BLaER1 treated with 17β-estradiol and CSF1 and Interleukin-3, amounts not matched to agents 10 nM and 100 nM (cell line): ENCODE data around the gene ITGB8.

Source experiments
- H3K27ac ChIP-seq, 11 experiments: shearing (Covaris generic); formaldehyde crosslinking; 2 replicates each; pipeline ENCODE4 v1.8.1; 2022
- H3K27me3 ChIP-seq, 11 experiments: shearing (Covaris generic); formaldehyde crosslinking; 2 replicates each; pipeline ENCODE4 v1.8.1; 2022
- H3K36me3 ChIP-seq, 11 experiments: shearing (Covaris generic); formaldehyde crosslinking; 2 replicates each; pipeline ENCODE4 v1.8.1; 2022
- H3K4me1 ChIP-seq, 10 experiments: shearing (Covaris generic); formaldehyde crosslinking; 2 replicates each; pipeline ENCODE4 v1.8.1; 2022
- H3K4me2 ChIP-seq, 11 experiments: shearing (Covaris generic); formaldehyde crosslinking; 2 replicates each; pipeline ENCODE4 v1.8.1; 2022
- H3K4me3 ChIP-seq, 10 experiments: shearing (Covaris generic); formaldehyde crosslinking; 2 replicates each; pipeline ENCODE4 v1.8.1; 2022
- H3K9ac ChIP-seq, 11 experiments: shearing (Covaris generic); formaldehyde crosslinking; 2 replicates each; pipeline ENCODE4 v1.8.1; 2022
- H3K9me3 ChIP-seq, 11 experiments: shearing (Covaris generic); formaldehyde crosslinking; replicated peaks in 1 of 11; 2 replicates each; pipeline ENCODE4 v1.8.1; 2022
- H4K20me1 ChIP-seq, 11 experiments: shearing (Covaris generic); formaldehyde crosslinking; 2 replicates each; pipeline ENCODE4 v1.8.1; 2022
- Cebpa-rat ChIP-seq, 11 experiments: shearing (Covaris generic); IDR thresholded peaks; 2 replicates each; pipeline ENCODE4 v1.8.1; 2022

The ITGB8 gene

DNA sequence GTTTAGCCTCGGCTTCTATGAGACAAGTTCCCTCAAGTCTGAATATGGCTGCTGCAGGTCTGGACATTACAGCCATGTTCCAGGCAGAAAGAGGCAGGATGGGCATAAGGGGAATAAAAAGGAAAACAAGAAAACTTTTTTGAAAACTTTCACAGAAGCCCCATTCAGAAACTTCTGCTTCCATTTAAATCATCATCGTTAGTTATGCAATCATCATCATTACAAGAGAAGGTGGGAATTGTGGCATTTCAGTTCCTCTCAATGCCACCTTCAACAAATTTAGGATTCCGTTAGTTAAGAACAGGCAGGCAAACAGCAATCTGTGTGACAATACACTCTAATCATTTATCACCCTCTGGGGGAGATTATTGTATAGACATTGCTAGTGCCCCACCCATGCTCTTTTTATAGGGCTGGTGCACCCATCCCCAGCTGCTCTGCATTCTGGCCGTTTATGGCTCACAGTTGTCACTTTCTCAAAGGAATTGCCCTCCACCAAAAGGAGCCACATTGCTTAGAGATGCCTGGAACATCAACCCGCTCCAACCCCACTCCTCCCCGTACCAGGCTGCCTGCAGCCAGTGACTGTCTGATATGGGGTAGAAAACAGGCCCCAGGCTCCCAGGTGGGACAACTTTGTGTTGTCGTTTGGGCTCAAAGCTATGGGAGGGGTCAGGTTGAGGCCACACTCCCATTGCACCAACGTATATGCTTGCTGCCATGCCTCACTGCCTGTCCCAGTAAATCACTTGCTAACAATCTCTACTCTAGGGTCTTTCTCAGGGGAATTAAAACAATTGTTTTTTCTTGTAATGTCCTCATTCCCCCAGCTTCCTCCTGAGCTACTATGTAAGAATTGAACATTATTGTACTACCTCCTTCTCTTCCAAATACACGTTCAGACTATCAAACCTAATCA lies 24.2 kb downstream of the ITGB8 start:
- no peak for TF ChIP-seq Cebpa-rat (IDR thresholded peaks at IDR 0.05)
- Histone ChIP-seq H3K9ac (no peak overlapping the region), H3K4me3 (no peak overlapping the region), H3K36me3 (no peaks in the 10 kb centered on the region), H3K27ac (no peak overlapping the region), H4K20me1 (no peaks in the 10 kb centered on the region), H3K27me3 (no peaks in the 10 kb centered on the region), H3K4me2 (peak overlapping the region in 5 of 11 experiments; percentile 24 to 45 (median 39); a peak in 9 of 22 replicates), H3K4me1 (peaks cover 0 to 10% (median 6%) of the 10 kb centered on the region in 10 experiments; a peak in 9 of 20 replicates), H3K9me3 (no peaks in the 10 kb centered on the region)

DNA sequence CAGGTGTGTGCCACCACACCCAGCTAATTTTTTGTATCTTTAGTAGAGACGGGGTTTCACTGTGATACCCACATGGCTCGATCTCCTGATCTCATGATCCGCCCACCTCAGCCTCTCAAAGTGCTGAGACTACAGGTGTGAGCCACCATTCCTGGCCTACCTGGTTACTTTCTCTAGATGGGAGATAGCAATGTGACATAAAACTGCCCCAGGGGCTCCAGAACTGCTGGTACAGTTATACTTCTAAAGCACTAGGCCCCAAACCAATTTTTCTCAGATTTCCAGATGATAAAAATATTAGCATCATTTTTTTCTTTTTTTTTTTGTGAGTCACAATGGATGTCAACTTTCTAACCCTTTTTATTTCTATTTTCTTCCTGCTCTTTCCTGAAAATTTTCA lies 27.4 kb downstream of the ITGB8 start:
- Histone ChIP-seq H3K27me3 (no peaks in the 10 kb centered on the region), H3K4me1 (peaks cover 0 to 10% (median 6%) of the 10 kb centered on the region in 10 experiments; a peak in 9 of 20 replicates), H3K27ac (no peak overlapping the region), H3K4me3 (no peak overlapping the region), H3K9me3 (no peaks in the 10 kb centered on the region), H3K9ac (no peak overlapping the region), H4K20me1 (no peaks in the 10 kb centered on the region), H3K36me3 (no peaks in the 10 kb centered on the region), H3K4me2 (no peak overlapping the region)
- TF ChIP-seq Cebpa-rat (IDR thresholded peaks at IDR 0.05): no peak

GRCh38 chr7:20358762-20359282 lies 28.1 kb downstream of the ITGB8 start:
- H3K4me2 ChIP-seq: no peak overlapping the region
- no peak for TF ChIP-seq Cebpa-rat (IDR thresholded peaks at IDR 0.05)

DNA sequence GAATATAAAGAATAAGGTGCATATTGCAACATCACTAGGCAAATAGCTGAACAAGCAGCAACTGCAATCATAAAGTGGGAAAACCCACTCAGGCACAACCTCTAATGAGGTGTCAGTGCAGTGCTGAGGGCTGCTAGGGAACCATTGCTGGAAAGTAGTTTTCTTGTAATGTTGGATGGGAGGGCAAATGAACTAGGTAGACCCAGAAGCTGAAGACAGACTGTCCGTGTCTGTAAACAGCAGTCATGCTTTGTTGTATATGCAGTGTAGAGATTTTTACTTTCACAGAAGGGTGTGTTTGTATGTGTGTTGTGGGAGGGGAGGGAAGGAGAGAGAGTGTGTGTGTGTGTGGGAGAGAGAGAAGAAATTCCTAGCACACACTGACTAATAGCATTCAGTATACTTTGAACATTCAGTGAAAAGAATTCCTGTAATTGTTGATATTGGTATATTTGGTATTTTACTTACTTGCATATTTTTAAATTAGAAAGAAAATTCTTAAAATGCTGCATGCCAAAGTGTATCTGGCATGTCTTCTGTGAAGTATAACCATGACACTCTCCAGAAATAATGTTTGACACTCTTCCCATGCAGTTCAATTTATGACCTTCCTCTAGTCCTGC lies 28.8 kb downstream of the ITGB8 start:
- no peaks in the 10 kb centered on the region for H3K36me3 ChIP-seq
- no peak overlapping the region for H3K4me3 ChIP-seq
- no peaks in the 10 kb centered on the region for H4K20me1 ChIP-seq
- no peak overlapping the region for H3K27ac ChIP-seq
- no peak overlapping the region for H3K9ac ChIP-seq
- no peak for TF ChIP-seq Cebpa-rat (IDR thresholded peaks at IDR 0.05)
- H3K4me1 ChIP-seq: peaks cover 0 to 10% (median 6%) of the 10 kb centered on the region in 10 experiments; a peak in 9 of 20 replicates
- no peak overlapping the region for H3K4me2 ChIP-seq
- H3K9me3 ChIP-seq: no peaks in the 10 kb centered on the region
- H3K27me3 ChIP-seq: no peaks in the 10 kb centered on the region

More at GRCh38 chr7:20358762-20359282, 28.1 kb downstream of the ITGB8 start:
- Histone ChIP-seq H3K27ac (no peak overlapping the region), H4K20me1 (no peaks in the 10 kb centered on the region), H3K27me3 (no peaks in the 10 kb centered on the region), H3K4me3 (no peak overlapping the region), H3K9me3 (no peaks in the 10 kb centered on the region), H3K36me3 (no peaks in the 10 kb centered on the region), H3K9ac (no peak overlapping the region), H3K4me1 (peaks cover 0 to 10% (median 6%) of the 10 kb centered on the region in 10 experiments; a peak in 9 of 20 replicates)

DNA sequence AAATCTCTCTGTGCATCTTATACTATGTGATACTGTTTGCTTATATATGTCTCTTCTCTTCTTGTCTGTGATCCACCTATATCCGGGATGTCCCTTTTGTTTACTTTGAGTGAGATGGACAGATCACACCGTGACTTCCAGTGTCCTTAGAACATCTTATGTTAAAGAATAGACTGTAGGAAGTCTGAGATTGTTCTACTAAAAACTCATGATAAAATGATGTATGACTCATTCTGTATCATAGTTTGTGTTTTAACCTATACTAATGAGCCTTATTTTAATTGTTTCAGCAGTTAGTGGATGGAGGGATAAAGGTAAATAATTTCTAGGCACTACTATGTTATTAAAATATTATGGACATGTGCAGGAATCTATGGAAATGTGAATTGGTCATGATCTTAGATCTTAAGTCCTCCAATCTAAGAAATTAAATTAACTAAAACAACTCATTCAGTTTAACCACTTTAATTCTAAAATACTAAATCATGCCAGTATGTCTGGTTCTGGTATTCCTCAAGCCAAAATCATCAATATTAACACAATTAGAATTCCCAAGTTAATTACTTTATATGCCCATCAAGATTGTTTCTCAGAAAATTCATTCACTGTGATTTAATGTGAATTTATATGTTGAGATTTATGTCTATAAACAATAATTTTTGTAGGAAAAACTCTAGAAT lies 32.0 kb downstream of the ITGB8 start:
- no peak overlapping the region for H3K4me3 ChIP-seq
- H3K9ac ChIP-seq: no peak overlapping the region
- H3K27ac ChIP-seq: no peak overlapping the region
- no peaks in the 10 kb centered on the region for H3K36me3 ChIP-seq
- no peak overlapping the region for H3K4me2 ChIP-seq
- no peaks in the 10 kb centered on the region for H3K9me3 ChIP-seq
- no peaks in the 10 kb centered on the region for H4K20me1 ChIP-seq
- no peaks in the 10 kb centered on the region for H3K27me3 ChIP-seq
- TF ChIP-seq Cebpa-rat (IDR thresholded peaks at IDR 0.05): no peak
- H3K4me1 ChIP-seq: no peaks in the 10 kb centered on the region

- H3K36me3 ChIP-seq: no peaks in the 10 kb centered on the region
- no peaks in the 10 kb centered on the region for H3K4me1 ChIP-seq
- H3K9me3 ChIP-seq: no peaks in the 10 kb centered on the region
- no peaks in the 10 kb centered on the region for H3K27me3 ChIP-seq
- H3K9ac ChIP-seq: no peak overlapping the region
- H4K20me1 ChIP-seq: no peaks in the 10 kb centered on the region
- H3K27ac ChIP-seq: no peak overlapping the region
- no peak for TF ChIP-seq Cebpa-rat (IDR thresholded peaks at IDR 0.05)
- H3K4me2 ChIP-seq: no peak overlapping the region
- no peak overlapping the region for H3K4me3 ChIP-seq
Observed at GRCh38 chr7:20364571-20365196, 34.0 kb downstream of the ITGB8 start.

DNA sequence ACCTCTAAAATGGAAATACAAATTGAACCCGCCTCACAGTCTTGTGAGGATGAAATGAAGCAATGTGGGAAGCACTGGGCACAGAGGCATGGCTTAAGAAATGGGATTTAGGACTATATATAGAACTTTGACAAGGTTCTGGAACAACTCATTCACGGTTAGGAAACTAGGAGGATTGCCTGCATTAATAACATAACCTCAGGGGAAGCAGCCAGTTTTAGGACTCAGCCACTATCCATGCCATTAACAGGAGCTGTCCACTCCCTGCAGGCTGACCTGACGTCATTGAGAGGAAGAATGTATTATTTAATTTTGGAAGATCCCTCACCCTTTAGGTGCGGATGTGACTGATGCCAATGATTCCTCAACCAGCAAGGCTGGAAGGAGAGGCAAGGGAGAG lies 34.8 kb downstream of the ITGB8 start:
- Histone ChIP-seq H3K36me3 (no peaks in the 10 kb centered on the region), H3K4me2 (no peak overlapping the region), H3K27me3 (no peaks in the 10 kb centered on the region), H3K9me3 (no peaks in the 10 kb centered on the region), H3K4me1 (no peaks in the 10 kb centered on the region), H4K20me1 (no peaks in the 10 kb centered on the region), H3K4me3 (no peak overlapping the region), H3K9ac (no peak overlapping the region), H3K27ac (no peak overlapping the region)
- no peak for TF ChIP-seq Cebpa-rat (IDR thresholded peaks at IDR 0.05)

- Histone ChIP-seq H3K4me1 (no peaks in the 10 kb centered on the region), H3K27me3 (no peaks in the 10 kb centered on the region), H4K20me1 (no peaks in the 10 kb centered on the region), H3K9me3 (no peaks in the 10 kb centered on the region), H3K4me3 (no peak overlapping the region), H3K36me3 (no peaks in the 10 kb centered on the region), H3K27ac (no peak overlapping the region), H3K9ac (no peak overlapping the region), H3K4me2 (no peak overlapping the region)
- TF ChIP-seq Cebpa-rat (IDR thresholded peaks at IDR 0.05): no peak
Observed at GRCh38 chr7:20374399-20374798, 43.7 kb downstream of the ITGB8 start.

GRCh38 chr7:20376796-20377195 lies 46.1 kb downstream of the ITGB8 start:
- no peak overlapping the region for H3K27ac ChIP-seq
- no peak overlapping the region for H3K4me3 ChIP-seq
- no peaks in the 10 kb centered on the region for H3K9me3 ChIP-seq
- H3K4me2 ChIP-seq: no peak overlapping the region
- no peaks in the 10 kb centered on the region for H3K27me3 ChIP-seq
- no peaks in the 10 kb centered on the region for H3K36me3 ChIP-seq
- no peaks in the 10 kb centered on the region for H3K4me1 ChIP-seq
- TF ChIP-seq Cebpa-rat (IDR thresholded peaks at IDR 0.05): no peak
- no peak overlapping the region for H3K9ac ChIP-seq
- H4K20me1 ChIP-seq: no peaks in the 10 kb centered on the region
